Renal cortex interstitium (tissue), 11 donors: ENCODE data around the gene NRP2. TPM values are rescaled to one million over a fixed set of nuclear protein-coding genes. Genes with fewer than 3 reads are reported as not detected.

Experiments
- DNase-seq, 11 donors: peaks; one replicate each; pipeline ENCODE4 v3.0.0-alpha.2; 2013; ENCODE audit warnings: low read depth in 9 of 11, low spot score in 4 of 11; ENCODE audit errors: extremely low read depth in 1 of 11
- polyA plus RNA-seq, 3 donors: library from polyadenylated mRNA; unstranded; fragments of 120-200 nt; gene quantifications; one replicate each; pipeline ENCODE4 v1.2.1, GENCODE V29; 2013; ENCODE audit not compliant: insufficient read length in 3 of 3

The NRP2 gene
- polyA plus RNA-seq, 3 donors, result 53.4 to 69.1 (median 65.5) TPM

GRCh38 chr2:205803500-205803899, 121.2 kb downstream of the NRP2 start:
- no peak for DNase-seq

GRCh38 chr2:205805136-205805535, 122.8 kb downstream of the NRP2 start:
- no peak for DNase-seq

GRCh38 chr2:205806143-205806905, 124.0 kb downstream of the NRP2 start:
- no peak for DNase-seq

GRCh38 chr2:205807229-205807628, 124.9 kb downstream of the NRP2 start:
- no peak for DNase-seq

GRCh38 chr2:205807758-205808157, 125.5 kb downstream of the NRP2 start:
- DNase-seq, result no peak

GRCh38 chr2:205808486-205809121, 126.3 kb downstream of the NRP2 start:
- DNase-seq, result no peak

GRCh38 chr2:205811387-205811786, 129.1 kb downstream of the NRP2 start:
- DNase-seq, result no peak

- no peak for DNase-seq
These were observed 131.7 kb downstream of the NRP2 start for GRCh38 chr2:205814039-205814364.

- DNase-seq, result no peak
These were observed 133.4 kb downstream of the NRP2 start for GRCh38 chr2:205815673-205816072.

- DNase-seq, result no peak
These were observed 134.0 kb downstream of the NRP2 start for GRCh38 chr2:205816268-205816667.

GRCh38 chr2:205822579-205822978, 140.3 kb downstream of the NRP2 start:
- no peak for DNase-seq

GRCh38 chr2:205827809-205828365, 145.6 kb downstream of the NRP2 start:
- no peak for DNase-seq

- no peak for DNase-seq
These were observed 151.6 kb downstream of the NRP2 start for GRCh38 chr2:205833864-205834263.

GRCh38 chr2:205834796-205835195, 152.5 kb downstream of the NRP2 start:
- no peak for DNase-seq

GRCh38 chr2:205835251-205835791, 153.0 kb downstream of the NRP2 start:
- DNase-seq, result no peak

- no peak for DNase-seq
These were observed 153.6 kb downstream of the NRP2 start for GRCh38 chr2:205835923-205836322.

- DNase-seq, result no peak
These were observed 154.3 kb downstream of the NRP2 start for GRCh38 chr2:205836477-205837221.

- no peak for DNase-seq
These were observed 155.4 kb downstream of the NRP2 start for GRCh38 chr2:205837663-205838062.

- no peak for DNase-seq
These were observed 163.1 kb downstream of the NRP2 start for GRCh38 chr2:205845446-205845845.
